ENCODE measurements around the gene ANKRD37.

GRCh38 chr4:185405296-185405999 lies 8.8 kb downstream of the ANKRD37 start:
- TF ChIP-seq CTCF (IDR thresholded peaks at IDR 0.05) (no peak), POLR2A (IDR thresholded peaks at IDR 0.05) (no peak)

Measured in body of pancreas (tissue), 4 donors.